Measurements from ENCODE around the gene ERC1. TPM values are rescaled to one million over a fixed set of nuclear protein-coding genes. Genes with fewer than 3 reads are reported as not detected.

ERC1 gene
- total RNA-seq, 1 donor from 2014 or later, result 82.2 TPM

- peaks cover 9% of the 10 kb centered on the region for H3K4me1 Mint-ChIP-seq (ENCODE audit: low read depth, unreplicated experiment)
- H3K36me3 Mint-ChIP-seq (ENCODE audit: unreplicated experiment), result no peaks in the 10 kb centered on the region
- TF ChIP-seq CTCF (IDR thresholded peaks at IDR 0.05; ENCODE audit: partially characterized antibody, unreplicated experiment), result no peak
- H3K27me3 Mint-ChIP-seq (ENCODE audit: unreplicated experiment), result peaks cover 2% of the 10 kb centered on the region
- no peak overlapping the region for H3K27ac Mint-ChIP-seq (ENCODE audit: unreplicated experiment)
- H3K9me3 Mint-ChIP-seq (ENCODE audit: unreplicated experiment), result peaks cover 2% of the 10 kb centered on the region
- DNase-seq, result no peak
- no peak overlapping the region for H3K4me3 Mint-ChIP-seq (ENCODE audit: unreplicated experiment)
These were observed 480.2 kb downstream of the ERC1 start for GRCh38 chr12:1471224-1471623.

GRCh38 chr12:1473418-1473817, 482.4 kb downstream of the ERC1 start:
- no peak overlapping the region for H3K27ac Mint-ChIP-seq (ENCODE audit: unreplicated experiment)
- no peak for TF ChIP-seq CTCF (IDR thresholded peaks at IDR 0.05; ENCODE audit: partially characterized antibody, unreplicated experiment)
- H3K4me3 Mint-ChIP-seq (ENCODE audit: unreplicated experiment), result no peak overlapping the region
- H3K36me3 Mint-ChIP-seq (ENCODE audit: unreplicated experiment), result peaks cover 5% of the 10 kb centered on the region
- H3K27me3 Mint-ChIP-seq (ENCODE audit: unreplicated experiment), result peaks cover 2% of the 10 kb centered on the region
- peaks cover 2% of the 10 kb centered on the region for H3K4me1 Mint-ChIP-seq (ENCODE audit: low read depth, unreplicated experiment)
- DNase-seq, result no peak
- H3K9me3 Mint-ChIP-seq (ENCODE audit: unreplicated experiment), result peaks cover 2% of the 10 kb centered on the region

- peaks cover 5% of the 10 kb centered on the region for H3K36me3 Mint-ChIP-seq (ENCODE audit: unreplicated experiment)
These were observed 483.1 kb downstream of the ERC1 start for GRCh38 chr12:1474041-1474573.

GRCh38 chr12:1474574-1475153, 483.6 kb downstream of the ERC1 start:
- TF ChIP-seq CTCF (IDR thresholded peaks at IDR 0.05; ENCODE audit: partially characterized antibody, unreplicated experiment), result no peak
- Mint-ChIP-seq H3K4me1 (ENCODE audit: low read depth, unreplicated experiment) (no peaks in the 10 kb centered on the region), H3K4me3 (ENCODE audit: unreplicated experiment) (no peak overlapping the region), H3K27ac (ENCODE audit: unreplicated experiment) (no peak overlapping the region), H3K36me3 (ENCODE audit: unreplicated experiment) (peaks cover 5% of the 10 kb centered on the region), H3K9me3 (ENCODE audit: unreplicated experiment) (peaks cover 4% of the 10 kb centered on the region), H3K27me3 (ENCODE audit: unreplicated experiment) (peaks cover 2% of the 10 kb centered on the region)
- no peak for DNase-seq

More at GRCh38 chr12:1474041-1474573, 483.1 kb downstream of the ERC1 start:
- H3K4me1 Mint-ChIP-seq (ENCODE audit: low read depth, unreplicated experiment), result no peaks in the 10 kb centered on the region
- no peak overlapping the region for H3K27ac Mint-ChIP-seq (ENCODE audit: unreplicated experiment)
- H3K4me3 Mint-ChIP-seq (ENCODE audit: unreplicated experiment), result no peak overlapping the region
- TF ChIP-seq CTCF (IDR thresholded peaks at IDR 0.05; ENCODE audit: partially characterized antibody, unreplicated experiment), result no peak
- DNase-seq, result no peak
- H3K27me3 Mint-ChIP-seq (ENCODE audit: unreplicated experiment), result peaks cover 2% of the 10 kb centered on the region
- peaks cover 4% of the 10 kb centered on the region for H3K9me3 Mint-ChIP-seq (ENCODE audit: unreplicated experiment)

GRCh38 chr12:1479645-1480044, 488.6 kb downstream of the ERC1 start:
- no peak overlapping the region for H3K4me3 Mint-ChIP-seq (ENCODE audit: unreplicated experiment)
- TF ChIP-seq CTCF (IDR thresholded peaks at IDR 0.05; ENCODE audit: partially characterized antibody, unreplicated experiment), result no peak
- DNase-seq, result no peak
- peaks cover 5% of the 10 kb centered on the region for H3K36me3 Mint-ChIP-seq (ENCODE audit: unreplicated experiment)
- no peak overlapping the region for H3K27ac Mint-ChIP-seq (ENCODE audit: unreplicated experiment)
- peaks cover 7% of the 10 kb centered on the region for H3K4me1 Mint-ChIP-seq (ENCODE audit: low read depth, unreplicated experiment)
- H3K27me3 Mint-ChIP-seq (ENCODE audit: unreplicated experiment), result no peaks in the 10 kb centered on the region
- peaks cover 3% of the 10 kb centered on the region for H3K9me3 Mint-ChIP-seq (ENCODE audit: unreplicated experiment)

All from glutamatergic neuron (in vitro differentiated cells).